Measurements from ENCODE around the gene GABPA.

Gene GABPA

DNA sequence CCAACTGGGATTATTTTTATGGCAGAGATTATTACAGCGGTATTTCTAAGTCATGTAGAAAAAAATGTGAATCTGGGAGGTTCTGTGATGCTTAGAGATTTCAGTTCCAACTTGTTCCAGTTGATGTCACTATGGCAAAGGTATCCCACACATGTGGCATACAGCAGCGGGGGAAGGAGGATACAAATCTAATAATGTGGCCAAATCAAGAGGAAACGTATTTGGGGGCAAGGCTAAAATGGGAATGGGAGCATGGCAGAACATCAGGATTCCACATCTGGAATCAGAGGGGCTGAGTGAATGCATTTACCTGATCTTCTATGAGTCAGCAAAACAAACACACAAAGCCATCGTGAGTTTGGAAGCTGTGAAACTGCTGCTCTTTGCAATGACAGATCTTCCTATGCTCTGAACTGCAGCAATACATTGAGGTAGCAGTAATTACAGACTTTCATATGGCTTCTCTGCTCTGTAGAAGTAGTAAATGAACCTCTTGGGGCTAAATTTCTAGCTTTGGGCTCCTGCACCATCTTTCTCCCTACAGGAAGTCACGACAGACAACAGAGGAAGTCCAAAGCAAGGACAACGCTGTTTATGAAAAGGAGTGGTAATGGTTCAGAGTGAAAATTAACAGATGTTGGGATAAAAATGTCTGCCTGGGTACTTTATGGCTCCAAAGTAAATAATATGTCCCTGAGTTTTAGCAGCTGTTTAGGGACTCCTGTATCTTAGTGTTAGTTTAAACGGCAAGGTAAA lies 55.5 kb downstream of the GABPA start:
- DNase-seq (ENCODE audit: low spot score) = peak; percentile 31
- TF ChIP-seq CTCF (IDR thresholded peaks at IDR 0.05; ENCODE audit: extremely low read depth, missing control alignments) = no peak

GRCh38 chr21:25790878-25791204 lies 56.1 kb downstream of the GABPA start:
- no peak for TF ChIP-seq CTCF (IDR thresholded peaks at IDR 0.05; ENCODE audit: extremely low read depth, missing control alignments)
- DNase-seq (ENCODE audit: low spot score) = peak; percentile 10

DNA sequence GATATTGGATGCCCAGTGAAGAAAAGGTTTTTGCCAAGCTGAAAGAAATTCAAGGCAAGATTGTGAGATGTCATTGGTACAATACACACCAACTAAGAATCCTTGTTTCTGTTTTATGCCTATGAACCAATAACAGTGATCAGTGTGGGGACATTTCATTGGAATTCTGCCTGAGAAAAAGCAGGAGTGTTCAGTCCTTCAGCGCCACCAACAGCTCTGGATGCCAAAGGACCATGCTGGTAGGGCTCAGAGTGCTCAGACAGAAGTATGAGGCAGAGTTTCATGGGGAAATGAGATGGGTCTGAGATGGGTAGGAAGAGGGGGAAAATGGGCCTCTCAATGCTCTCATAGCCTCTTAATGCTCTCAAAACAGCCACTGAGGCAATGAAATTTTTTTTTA lies 56.5 kb downstream of the GABPA start:
- DNase-seq (ENCODE audit: low spot score) = no peak
- TF ChIP-seq CTCF (IDR thresholded peaks at IDR 0.05; ENCODE audit: extremely low read depth, missing control alignments) = no peak

- peak; percentile 99 for TF ChIP-seq CTCF (IDR thresholded peaks at IDR 0.05; ENCODE audit: extremely low read depth, missing control alignments)
- DNase-seq (ENCODE audit: low spot score) = peak; percentile 88
These were observed 66.6 kb downstream of the GABPA start for GRCh38 chr21:25801217-25802014.

- no peak for DNase-seq (ENCODE audit: low spot score)
- TF ChIP-seq CTCF (IDR thresholded peaks at IDR 0.05; ENCODE audit: extremely low read depth, missing control alignments) = no peak
These were observed 71.3 kb downstream of the GABPA start for GRCh38 chr21:25806060-25806459.

DNA sequence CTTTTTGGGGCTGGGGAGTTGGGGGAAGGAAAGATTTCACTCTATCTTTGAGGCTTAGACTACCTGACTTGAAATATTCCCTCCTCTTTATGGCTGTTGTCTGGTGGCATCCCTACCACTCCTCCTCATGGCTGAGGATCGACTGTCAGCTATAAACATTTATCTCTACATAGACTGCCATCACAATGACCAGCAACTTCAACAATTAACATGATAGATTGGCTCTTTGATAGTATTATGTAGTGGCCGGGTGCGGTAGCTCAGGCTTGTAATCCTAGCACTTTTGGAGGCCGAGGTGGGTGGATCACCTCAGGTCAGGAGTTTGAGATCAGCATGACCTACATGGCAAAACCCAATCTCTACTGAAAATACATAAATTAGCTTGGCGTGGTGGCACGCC lies 72.4 kb downstream of the GABPA start:
- no peak for DNase-seq (ENCODE audit: low spot score)
- TF ChIP-seq CTCF (IDR thresholded peaks at IDR 0.05; ENCODE audit: extremely low read depth, missing control alignments) = no peak

DNA sequence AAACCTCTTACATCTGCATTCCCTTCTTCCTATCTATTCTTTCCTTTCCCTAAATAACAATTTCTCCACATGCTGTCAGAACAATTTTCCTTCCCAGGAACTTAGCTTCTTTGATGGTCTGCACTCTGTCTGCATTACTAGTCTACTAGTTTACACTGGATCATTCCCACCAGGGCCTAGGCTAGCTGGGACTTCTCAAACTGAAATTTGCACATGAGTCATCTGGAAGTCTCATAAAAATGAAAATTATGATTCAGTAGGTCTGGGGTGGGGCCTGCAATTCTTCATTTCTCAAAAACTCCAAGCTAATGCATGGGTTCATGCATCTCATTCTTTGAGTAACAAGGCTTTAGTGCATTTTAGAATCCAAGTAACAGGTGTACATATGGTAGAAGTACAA lies 74.2 kb downstream of the GABPA start:
- TF ChIP-seq CTCF (IDR thresholded peaks at IDR 0.05; ENCODE audit: extremely low read depth, missing control alignments) = no peak
- no peak for DNase-seq (ENCODE audit: low spot score)

Measured in GM20000 (cell line).